H1 (cell line): ENCODE data around the gene IL26. TPM values are rescaled to one million over a fixed set of nuclear protein-coding genes. Genes with fewer than 3 reads are reported as not detected.

Experiments
- BRCA1 ChIP-seq: IDR thresholded peaks from 2 replicates; pipeline ENCODE4 v1.6.1; 2012; ENCODE audit warnings: low read depth, low read length, improper control_type of control experiment
- CHD7 ChIP-seq: fragments of 300-600 bp; sonication (generic); IDR thresholded peaks from 2 replicates; pipeline ENCODE4 v1.7.1; 2012; ENCODE audit warnings: low read length, moderate library complexity, mild to moderate bottlenecking, inconsistent platforms; ENCODE audit not compliant: insufficient replicate concordance
- CTCF ChIP-seq, 3 experiments: IDR thresholded peaks; 1 replicate in 2 of 3; 2 replicates in 1 of 3; pipeline versions ENCODE4 v1.5.1 to v1.6.1; 2011; ENCODE audit warnings: low read length in 3 of 3, mild to moderate bottlenecking in 3 of 3, inconsistent platforms in 2 of 3, low read depth in 1 of 3, moderate library complexity in 1 of 3; ENCODE audit not compliant: insufficient read depth in 1 of 3; ENCODE audit errors: control extremely low read depth in 1 of 3
- GTF2F1 ChIP-seq: IDR thresholded peaks from 2 replicates; pipeline ENCODE4 v1.6.1; 2012; ENCODE audit warnings: low read depth, low read length, improper control_type of control experiment, borderline replicate concordance
- HDAC6 ChIP-seq: IDR thresholded peaks from one replicate; pipeline ENCODE4 v1.7.1; 2012; ENCODE audit warnings: low read depth, mild to moderate bottlenecking, inconsistent platforms, low read length, moderate library complexity
- KDM5A ChIP-seq: fragments of 200-600 bp; IDR thresholded peaks from 2 replicates; pipeline ENCODE4 v1.7.1; 2012; ENCODE audit warnings: mild to moderate bottlenecking, low read length, inconsistent platforms, mixed read lengths
- SP2 ChIP-seq: IDR thresholded peaks from 2 replicates; pipeline ENCODE4 v1.6.1; 2012; ENCODE audit warnings: mild to moderate bottlenecking, low read length, inconsistent platforms
- TBP ChIP-seq: IDR thresholded peaks from 2 replicates; pipeline ENCODE4 v1.6.1; 2011; ENCODE audit warnings: low read depth, low read length, improper control_type of control experiment
- polyA plus RNA-seq, 7 experiments: library from polyadenylated mRNA; depleted of rRNA in 3 of 7; stranded (reverse) in 5 of 7; unstranded in 2 of 7; fragments of >200 nt in 5 of 7; fragments of 200-250 nt in 2 of 7; gene quantifications; 1 replicate in 5 of 7; 2 replicates in 1 of 7; 4 replicates in 1 of 7; pipeline versions ENCODE4 v1.2.1 to v1.2.3, GENCODE V29; 2011 to 2013; ENCODE audit warnings: missing spikeins in 2 of 7, mixed read lengths in 2 of 7
- total RNA-seq: library from RNA; stranded (reverse); fragmentation: NEBNext Ultra II Directional; extraction: Animal tissue kit (Norgen Biotek cat#: 25700); gene quantifications from 2 replicates; pipeline ENCODE4 v1.2.1, GENCODE V29; 2021

Gene IL26
- total and polyA plus RNA-seq, 2 of the 8 experiments (the other 6 are each of a cell fraction or from before 2014, with no cell fraction given): not detected

GRCh38 chr12:68240975-68241374, 15.4 kb upstream of the IL26 start (continued):
- no peak for TF ChIP-seq CHD7
- TF ChIP-seq HDAC6: no peak
- no peak for TF ChIP-seq CTCF (IDR thresholded peaks at IDR 0.05; ENCODE audit: control extremely low read depth in 1 of 3, insufficient read depth in 1 of 3, low read depth in 1 of 3, low read length in 3 of 3)
- TF ChIP-seq TBP: no peak
- TF ChIP-seq KDM5A: no peak
- TF ChIP-seq SP2: no peak
- no peak for TF ChIP-seq GTF2F1
- TF ChIP-seq BRCA1: no peak
